Sciatic nerve (tissue), 2 donors: Measurements from ENCODE around the gene TTLL5. TPM values are rescaled to one million over a fixed set of nuclear protein-coding genes. Genes with fewer than 3 reads are reported as not detected.

Experiments used
- ATAC-seq: fragments of 200-7000 bp; cut with Tn5 transposase; one replicate; pipeline ENCODE4 v1.9.1; 2020; ENCODE audit warnings: mild to moderate bottlenecking, moderate library complexity
- DNase-seq: peaks from one replicate; pipeline ENCODE4 v3.0.0-alpha.2; 2020; ENCODE audit warnings: low spot score
- intact Hi-C: fragments of 100-400 bp; cut with DNase I; formaldehyde crosslinking; loops from one replicate; pipeline ENCODE4 v1.14.2; 2022
- total RNA-seq: library from RNA; stranded (reverse); fragmentation: NEBNext Ultra II Directional; extraction: Animal tissue kit (Norgen Biotek cat#: 25700); gene quantifications from one replicate; pipeline ENCODE4 v1.2.1, GENCODE V29; 2021
- donor health status: DM: no; HTN: no; CAD: no.
- donor health status: DM: no; HTN: no; CAD: no.

Gene TTLL5
- total RNA-seq, 1 donor from 2014 or later: 44.0 TPM

- ATAC-seq (peak; percentile 60), DNase-seq (peak; percentile 96)
- intact Hi-C loops: no loop called here
Observed at GRCh38 chr14:75985618-75986438, 324.8 kb downstream of the TTLL5 start, which contains the start of gene IFT43. Gene IFT43 (plus strand): TSS chr14:75985763. CDS start chr14:75985787, 24 bp downstream.

- intact Hi-C loops: no loop called here
- ATAC-seq (no peak), DNase-seq (no peak)
Observed at GRCh38 chr14:75986439-75986765, 325.4 kb downstream of the TTLL5 start.

GRCh38 chr14:75987201-75987970 is 326.3 kb downstream of the TTLL5 start:
- DNase-seq (no peak), ATAC-seq (no peak)
- intact Hi-C loops: no loop called here

- peak; percentile 72 for ATAC-seq
- intact Hi-C loops: no loop called here
- DNase-seq: no peak
Observed at GRCh38 chr14:75989134-75989533, 328.1 kb downstream of the TTLL5 start.

- DNase-seq: no peak
- ATAC-seq: no peak
- intact Hi-C loops: no loop called here
Observed at GRCh38 chr14:75990297-75990696, 329.3 kb downstream of the TTLL5 start.

GRCh38 chr14:75991753-75992152 is 330.7 kb downstream of the TTLL5 start:
- DNase-seq (no peak), ATAC-seq (no peak)
- intact Hi-C loops: no loop called here

GRCh38 chr14:75993567-75994041 is 332.6 kb downstream of the TTLL5 start:
- ATAC-seq (no peak), DNase-seq (no peak)
- intact Hi-C loops: no loop called here

- intact Hi-C loops: no loop called here
- peak; percentile 86 for ATAC-seq
Observed at GRCh38 chr14:75995372-75996041, 334.5 kb downstream of the TTLL5 start.

GRCh38 chr14:75996488-75996887 is 335.4 kb downstream of the TTLL5 start:
- DNase-seq: no peak
- intact Hi-C loops: no loop called here

More at GRCh38 chr14:75995372-75996041, 334.5 kb downstream of the TTLL5 start:
- no peak for DNase-seq

GRCh38 chr14:75999511-76000190 is 338.6 kb downstream of the TTLL5 start:
- ATAC-seq (no peak), DNase-seq (no peak)
- intact Hi-C loops: no loop called here

More at GRCh38 chr14:75996488-75996887, 335.4 kb downstream of the TTLL5 start:
- no peak for ATAC-seq

GRCh38 chr14:76002383-76002782 is 341.3 kb downstream of the TTLL5 start:
- intact Hi-C loops: no loop called here
- DNase-seq (no peak), ATAC-seq (no peak)

Other genes starting within 250 kb of the TTLL5 start
- 59.7 TPM for gene JDP2, start 233.2 kb upstream of the TTLL5 start, total RNA-seq
- 1.7 TPM for gene BATF, start 138.8 kb upstream of the TTLL5 start, total RNA-seq
- 56.4 TPM for gene FLVCR2, start 82.6 kb upstream of the TTLL5 start, total RNA-seq
- 10.1 TPM for gene ERG28, start 370 bp upstream of the TTLL5 start, total RNA-seq